Measurements from ENCODE around the gene TNC.

Gene TNC

DNA sequence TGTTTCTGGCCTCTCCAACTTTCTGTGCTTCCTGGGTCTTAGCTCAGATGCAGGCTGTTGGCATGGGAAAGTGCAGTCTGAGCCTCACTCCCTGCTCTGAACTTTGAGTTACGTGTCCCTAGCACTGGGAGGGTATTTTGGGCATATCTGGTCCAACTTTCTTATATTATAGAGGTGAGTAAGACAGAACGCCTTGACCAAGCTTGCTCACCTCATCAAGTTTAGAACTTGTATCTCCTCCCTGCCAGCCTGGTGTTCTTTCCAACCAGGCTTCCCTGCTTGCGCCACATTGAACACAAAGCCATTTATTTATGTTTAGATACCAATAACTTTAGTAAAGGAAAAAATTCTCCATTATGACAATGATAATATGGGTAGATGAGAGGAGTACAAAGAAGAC, 33.2 kb downstream of the TNC start:
- peaks cover 33% of the 10 kb centered on the region for H3K36me3 ChIP-seq (ENCODE audit: control insufficient read depth, insufficient read depth, low read length)
- no peaks in the 10 kb centered on the region for H3K9me3 ChIP-seq (ENCODE audit: control insufficient read depth, low read length)
- no peak overlapping the region for H3K4me3 ChIP-seq (ENCODE audit: extremely low read depth, insufficient read depth, low read length, poor library complexity, severe bottlenecking)
- WGBS, 2 experiments (ENCODE audit: insufficient coverage in 2 of 2), result 91 to 100% methylated on average over 1 of the region's 3 CpGs
- H3K27ac ChIP-seq (ENCODE audit: low read depth, low read length, severe bottlenecking), result no peak overlapping the region
- H3K4me1 ChIP-seq (ENCODE audit: control insufficient read depth, insufficient read depth, low read length, poor library complexity, severe bottlenecking), result no peaks in the 10 kb centered on the region

GRCh38 chr9:115084157-115084556, 33.8 kb downstream of the TNC start:
- Histone ChIP-seq H3K27ac (ENCODE audit: low read depth, low read length, severe bottlenecking) (no peak overlapping the region), H3K36me3 (ENCODE audit: control insufficient read depth, insufficient read depth, low read length) (peaks cover 33% of the 10 kb centered on the region), H3K4me3 (ENCODE audit: extremely low read depth, insufficient read depth, low read length, poor library complexity, severe bottlenecking) (no peak overlapping the region), H3K4me1 (ENCODE audit: control insufficient read depth, insufficient read depth, low read length, poor library complexity, severe bottlenecking) (no peaks in the 10 kb centered on the region), H3K9me3 (ENCODE audit: control insufficient read depth, low read length) (no peaks in the 10 kb centered on the region)
- 93 to 95% methylated on average over 12 of the region's 12 CpGs for WGBS, 2 experiments (ENCODE audit: insufficient coverage in 2 of 2)

DNA sequence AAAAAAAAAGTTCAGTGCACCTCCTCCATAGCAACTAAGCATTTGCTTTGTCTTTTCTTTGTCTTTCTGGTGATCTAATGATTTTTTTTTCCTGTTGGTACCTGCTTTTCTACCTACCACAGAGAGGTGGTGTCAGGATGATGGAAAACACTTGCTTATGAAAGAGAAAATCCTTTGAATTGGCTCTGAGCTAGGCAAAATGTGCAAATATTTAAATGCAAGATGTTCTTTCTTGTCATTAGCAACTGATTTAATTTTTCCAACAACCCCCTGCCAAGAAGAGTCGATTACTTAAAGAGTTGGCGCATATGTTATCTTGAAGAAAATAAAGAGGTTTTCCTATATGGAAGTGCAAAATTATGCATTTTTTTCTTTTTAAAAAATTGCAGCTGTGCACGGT, 37.7 kb downstream of the TNC start:
- 100% methylated on average over 1 of the region's 3 CpGs; no CpG with 5 or more reads in 1 of the 2 experiments for WGBS, 2 experiments (ENCODE audit: insufficient coverage in 2 of 2)
- Histone ChIP-seq H3K4me1 (ENCODE audit: control insufficient read depth, insufficient read depth, low read length, poor library complexity, severe bottlenecking) (no peaks in the 10 kb centered on the region), H3K27ac (ENCODE audit: low read depth, low read length, severe bottlenecking) (no peak overlapping the region), H3K4me3 (ENCODE audit: extremely low read depth, insufficient read depth, low read length, poor library complexity, severe bottlenecking) (no peak overlapping the region), H3K36me3 (ENCODE audit: control insufficient read depth, insufficient read depth, low read length) (peaks cover 28% of the 10 kb centered on the region), H3K9me3 (ENCODE audit: control insufficient read depth, low read length) (no peaks in the 10 kb centered on the region)

DNA sequence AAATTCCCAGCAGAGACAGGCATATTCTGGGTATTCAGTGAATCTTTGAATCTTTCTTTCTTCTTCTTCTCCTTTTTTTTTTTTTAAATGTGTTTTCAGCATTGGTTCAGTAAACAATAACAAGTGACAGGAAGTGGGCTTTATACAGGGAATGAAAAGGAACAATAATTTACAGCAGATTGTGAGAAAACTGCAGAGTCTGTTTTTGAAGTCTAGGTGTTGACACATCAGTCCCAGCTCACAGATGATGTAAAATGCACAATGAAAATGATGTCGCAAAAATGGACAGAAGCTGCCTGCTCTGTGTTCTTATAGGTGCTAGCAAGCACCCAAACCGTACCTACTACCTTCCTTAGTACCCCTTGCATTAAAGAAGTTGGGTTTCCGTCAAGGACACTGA, 38.8 kb downstream of the TNC start:
- peaks cover 39% of the 10 kb centered on the region for H3K36me3 ChIP-seq (ENCODE audit: control insufficient read depth, insufficient read depth, low read length)

GRCh38 chr9:115073456-115073855, 44.5 kb downstream of the TNC start:
- Histone ChIP-seq H3K36me3 (ENCODE audit: control insufficient read depth, insufficient read depth, low read length) (peaks cover 36% of the 10 kb centered on the region), H3K4me1 (ENCODE audit: control insufficient read depth, insufficient read depth, low read length, poor library complexity, severe bottlenecking) (no peaks in the 10 kb centered on the region), H3K9me3 (ENCODE audit: control insufficient read depth, low read length) (no peaks in the 10 kb centered on the region), H3K4me3 (ENCODE audit: extremely low read depth, insufficient read depth, low read length, poor library complexity, severe bottlenecking) (no peak overlapping the region), H3K27ac (ENCODE audit: low read depth, low read length, severe bottlenecking) (no peak overlapping the region)
- 96% methylated on average over 6 of the region's 6 CpGs for WGBS, 2 experiments (ENCODE audit: insufficient coverage in 2 of 2)

More for the DNA sequence above, 38.8 kb downstream of the TNC start:
- Histone ChIP-seq H3K27ac (ENCODE audit: low read depth, low read length, severe bottlenecking) (no peak overlapping the region), H3K4me3 (ENCODE audit: extremely low read depth, insufficient read depth, low read length, poor library complexity, severe bottlenecking) (no peak overlapping the region), H3K4me1 (ENCODE audit: control insufficient read depth, insufficient read depth, low read length, poor library complexity, severe bottlenecking) (no peaks in the 10 kb centered on the region), H3K9me3 (ENCODE audit: control insufficient read depth, low read length) (no peaks in the 10 kb centered on the region)
- WGBS, 2 experiments (ENCODE audit: insufficient coverage in 2 of 2), result 93 to 96% methylated on average over 2 to 3 of the region's 3 CpGs

- no peak overlapping the region for H3K4me3 ChIP-seq (ENCODE audit: extremely low read depth, insufficient read depth, low read length, poor library complexity, severe bottlenecking)
- peaks cover 29% of the 10 kb centered on the region for H3K36me3 ChIP-seq (ENCODE audit: control insufficient read depth, insufficient read depth, low read length)
- H3K9me3 ChIP-seq (ENCODE audit: control insufficient read depth, low read length), result no peaks in the 10 kb centered on the region
- no peak overlapping the region for H3K27ac ChIP-seq (ENCODE audit: low read depth, low read length, severe bottlenecking)
- 80 to 83% methylated on average over 1 of the region's 4 CpGs for WGBS, 2 experiments (ENCODE audit: insufficient coverage in 2 of 2)
- peaks cover 3% of the 10 kb centered on the region for H3K4me1 ChIP-seq (ENCODE audit: control insufficient read depth, insufficient read depth, low read length, poor library complexity, severe bottlenecking)
Observed at GRCh38 chr9:115071176-115071575, 46.8 kb downstream of the TNC start.

DNA sequence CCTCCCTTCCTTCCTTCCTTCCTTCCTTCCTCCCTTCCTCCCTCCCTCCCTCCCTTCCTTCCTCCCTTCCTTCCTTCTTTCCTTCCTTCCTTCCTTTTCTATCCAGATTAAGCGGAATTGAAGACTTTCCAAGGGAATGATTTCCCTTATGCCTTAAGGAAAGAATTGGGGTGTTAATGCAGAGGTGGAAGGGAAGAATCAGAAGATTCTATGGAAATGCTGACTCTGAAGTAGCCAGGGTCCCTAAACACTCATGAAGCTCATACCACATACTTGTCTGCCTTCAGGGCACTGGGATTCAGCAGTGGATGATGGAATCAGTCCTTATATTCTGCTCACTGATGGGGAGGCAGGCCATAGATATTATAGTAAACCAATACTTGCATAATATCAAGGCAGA, 48.2 kb downstream of the TNC start:
- no peaks in the 10 kb centered on the region for H3K9me3 ChIP-seq (ENCODE audit: control insufficient read depth, low read length)
- H3K36me3 ChIP-seq (ENCODE audit: control insufficient read depth, insufficient read depth, low read length), result peaks cover 19% of the 10 kb centered on the region
- peaks cover 5% of the 10 kb centered on the region for H3K4me1 ChIP-seq (ENCODE audit: control insufficient read depth, insufficient read depth, low read length, poor library complexity, severe bottlenecking)
- H3K27ac ChIP-seq (ENCODE audit: low read depth, low read length, severe bottlenecking), result no peak overlapping the region
- WGBS, 2 experiments (ENCODE audit: insufficient coverage in 2 of 2), result no CpG with 5 or more reads among the region's 1 CpG
- no peak overlapping the region for H3K4me3 ChIP-seq (ENCODE audit: extremely low read depth, insufficient read depth, low read length, poor library complexity, severe bottlenecking)

- H3K36me3 ChIP-seq (ENCODE audit: control insufficient read depth, insufficient read depth, low read length), result peaks cover 17% of the 10 kb centered on the region
- H3K4me3 ChIP-seq (ENCODE audit: extremely low read depth, insufficient read depth, low read length, poor library complexity, severe bottlenecking), result no peak overlapping the region
- no peak overlapping the region for H3K27ac ChIP-seq (ENCODE audit: low read depth, low read length, severe bottlenecking)
- H3K4me1 ChIP-seq (ENCODE audit: control insufficient read depth, insufficient read depth, low read length, poor library complexity, severe bottlenecking), result peaks cover 9% of the 10 kb centered on the region
- no CpG with 5 or more reads among the region's 2 CpGs for WGBS, 2 experiments (ENCODE audit: insufficient coverage in 2 of 2)
- H3K9me3 ChIP-seq (ENCODE audit: control insufficient read depth, low read length), result no peaks in the 10 kb centered on the region
Observed at GRCh38 chr9:115069302-115069701, 48.7 kb downstream of the TNC start.

- Histone ChIP-seq H3K4me1 (ENCODE audit: control insufficient read depth, insufficient read depth, low read length, poor library complexity, severe bottlenecking) (peaks cover 20% of the 10 kb centered on the region), H3K9me3 (ENCODE audit: control insufficient read depth, low read length) (no peaks in the 10 kb centered on the region), H3K27ac (ENCODE audit: low read depth, low read length, severe bottlenecking) (no peak overlapping the region), H3K36me3 (ENCODE audit: control insufficient read depth, insufficient read depth, low read length) (peaks cover 8% of the 10 kb centered on the region), H3K4me3 (ENCODE audit: extremely low read depth, insufficient read depth, low read length, poor library complexity, severe bottlenecking) (no peak overlapping the region)
Observed at GRCh38 chr9:115068031-115068430, 49.9 kb downstream of the TNC start.

GRCh38 chr9:115063058-115063845, 54.7 kb downstream of the TNC start:
- H3K27ac ChIP-seq (ENCODE audit: low read depth, low read length, severe bottlenecking), result no peak overlapping the region
- 71 to 82% methylated on average over 5 of the region's 5 CpGs for whole genome bisulfite sequencing, 2 experiments (ENCODE audit: insufficient coverage in 2 of 2)
- peaks cover 3% of the 10 kb centered on the region for H3K36me3 ChIP-seq (ENCODE audit: control insufficient read depth, insufficient read depth, low read length)
- H3K9me3 ChIP-seq (ENCODE audit: control insufficient read depth, low read length), result no peaks in the 10 kb centered on the region
- peaks cover 32% of the 10 kb centered on the region for H3K4me1 ChIP-seq (ENCODE audit: control insufficient read depth, insufficient read depth, low read length, poor library complexity, severe bottlenecking)
- H3K4me3 ChIP-seq (ENCODE audit: extremely low read depth, insufficient read depth, low read length, poor library complexity, severe bottlenecking), result no peak overlapping the region

- H3K27ac ChIP-seq (ENCODE audit: low read depth, low read length, severe bottlenecking), result no peak overlapping the region
- no peaks in the 10 kb centered on the region for H3K9me3 ChIP-seq (ENCODE audit: control insufficient read depth, low read length)
- peaks cover 22% of the 10 kb centered on the region for H3K4me1 ChIP-seq (ENCODE audit: control insufficient read depth, insufficient read depth, low read length, poor library complexity, severe bottlenecking)
- no peak overlapping the region for H3K4me3 ChIP-seq (ENCODE audit: extremely low read depth, insufficient read depth, low read length, poor library complexity, severe bottlenecking)
- no peaks in the 10 kb centered on the region for H3K36me3 ChIP-seq (ENCODE audit: control insufficient read depth, insufficient read depth, low read length)
- 87 to 94% methylated on average over 5 of the region's 6 CpGs for WGBS, 2 experiments (ENCODE audit: insufficient coverage in 2 of 2)
Observed at GRCh38 chr9:115058684-115059315, 59.2 kb downstream of the TNC start.
